Keratinocyte (primary cell): ENCODE measurements around the gene LBHD1. TPM values are rescaled to one million over a fixed set of nuclear protein-coding genes. Genes with fewer than 3 reads are reported as not detected.

Source experiments
- DNase-seq: peaks from one replicate; pipeline ENCODE4 v3.0.0-alpha.2; 2011; ENCODE audit warnings: low read depth, missing footprints, low spot score
- FAIRE-seq: peaks from 2 replicates; lab custom pipeline; 2011; peaks lifted over from hg19 to GRCh38; lab: Jason Lieb, UNC
- H2AFZ ChIP-seq: 2 replicates; pipeline ENCODE4 v1.6.0; 2012; ENCODE audit warnings: low read length, control low read depth, inconsistent platforms; ENCODE audit not compliant: control insufficient read depth
- H3K27ac ChIP-seq: 2 replicates; pipeline ENCODE4 v1.5.1; 2011; ENCODE audit warnings: low read length; ENCODE audit not compliant: control insufficient read depth, insufficient read depth
- H3K27me3 ChIP-seq: 3 replicates; pipeline ENCODE4 v1.6.0; 2011; ENCODE audit warnings: low read length; ENCODE audit not compliant: control insufficient read depth, insufficient read depth; ENCODE audit errors: extremely low read depth
- H3K36me3 ChIP-seq, 2 experiments: 2 replicates in 1 of 2; 3 replicates in 1 of 2; pipeline ENCODE4 v1.5.1; 2011; ENCODE audit warnings: low read length in 2 of 2, mild to moderate bottlenecking in 1 of 2; ENCODE audit not compliant: control insufficient read depth in 2 of 2, insufficient read depth in 2 of 2; ENCODE audit errors: extremely low read depth in 1 of 2
- H3K4me1 ChIP-seq: 3 replicates; pipeline ENCODE4 v1.5.1; 2011; ENCODE audit warnings: low read length; ENCODE audit not compliant: control insufficient read depth, insufficient read depth; ENCODE audit errors: extremely low read depth
- H3K4me2 ChIP-seq: 3 replicates; pipeline ENCODE4 v1.6.0; 2011; ENCODE audit warnings: low read depth, low read length; ENCODE audit not compliant: control insufficient read depth, insufficient read depth; ENCODE audit errors: extremely low read depth
- H3K4me3 ChIP-seq, 3 experiments: fragments of 200-600 bp in 1 of 3; sonication (generic) in 1 of 3; 2 replicates in 2 of 3; 3 replicates in 1 of 3; pipeline ENCODE4 v1.5.1; 2011 to 2016; ENCODE audit warnings: low read length in 3 of 3, mild to moderate bottlenecking in 3 of 3, control low read depth in 2 of 3, inconsistent platforms in 1 of 3, low read depth in 1 of 3, mixed read lengths in 1 of 3, mixed run types in 1 of 3, moderate library complexity in 1 of 3; ENCODE audit not compliant: control insufficient read depth in 2 of 3, insufficient read depth in 2 of 3; ENCODE audit errors: extremely low read depth in 1 of 3
- H3K79me2 ChIP-seq: 2 replicates; pipeline ENCODE4 v1.6.0; 2012; ENCODE audit warnings: low read length; ENCODE audit not compliant: control insufficient read depth, insufficient read depth
- H3K9ac ChIP-seq: 3 replicates; pipeline ENCODE4 v1.6.0; 2011; ENCODE audit warnings: low read length; ENCODE audit not compliant: control insufficient read depth, insufficient read depth; ENCODE audit errors: extremely low read depth
- H3K9me1 ChIP-seq: 3 replicates; pipeline ENCODE4 v1.6.0; 2011; ENCODE audit warnings: low read length; ENCODE audit not compliant: control insufficient read depth, insufficient read depth; ENCODE audit errors: extremely low read depth
- H3K9me3 ChIP-seq: 2 replicates; pipeline ENCODE4 v1.5.1; 2012; ENCODE audit warnings: low read depth, low read length; ENCODE audit not compliant: control insufficient read depth
- H4K20me1 ChIP-seq: 3 replicates; pipeline ENCODE4 v1.6.0; 2011; ENCODE audit warnings: low read length; ENCODE audit not compliant: control insufficient read depth, insufficient read depth; ENCODE audit errors: extremely low read depth
- CTCF ChIP-seq, 3 experiments: IDR thresholded peaks in 1 of 3; conservative IDR thresholded peaks in 1 of 3; optimal IDR thresholded peaks in 1 of 3; 2 replicates in 2 of 3; 3 replicates in 1 of 3; pipeline versions ENCODE3 to v1.5.1; 2011; ENCODE audit warnings: low read length in 3 of 3, mild to moderate bottlenecking in 3 of 3, moderate library complexity in 2 of 3, control low read depth in 1 of 3, inconsistent platforms in 1 of 3; ENCODE audit not compliant: insufficient read depth in 2 of 3; ENCODE audit errors: extremely low read depth in 1 of 3
- EZH2 ChIP-seq: IDR thresholded peaks from one replicate; pipeline ENCODE4 v1.6.1; 2012; ENCODE audit warnings: inconsistent platforms, mild to moderate bottlenecking, low read length, moderate library complexity
- dilution Hi-C: fragments of 300-500 bp; cut with MboI; formaldehyde crosslinking; loops from one replicate; pipeline ENCODE4 v1.7.0; 2020; ENCODE audit warnings: low sequenced_read_pairs; ENCODE audit not compliant: extremely low pct_ligation_motif_present
- polyA plus RNA-seq, 5 experiments: library from polyadenylated mRNA; depleted of rRNA in 3 of 5; stranded (reverse) in 3 of 5; stranded (forward) in 1 of 5; unstranded in 1 of 5; fragments of >200 nt; gene quantifications; 1 replicate in 1 of 5; 2 replicates in 3 of 5; 3 replicates in 1 of 5; pipeline versions ENCODE4 v1.2.1 to v1.2.3, GENCODE V29; 2011 to 2012; ENCODE audit warnings: missing spikeins in 2 of 5, low read depth in 1 of 5, low replicate concordance in 1 of 5

The LBHD1 gene
- polyA plus RNA-seq, 1 donor (not counting 4 experiments of a cell fraction or from before 2014, with no cell fraction given) = 4.9 TPM

- H3K79me2 ChIP-seq = peaks cover 19% of the 10 kb centered on the region
- no peaks in the 10 kb centered on the region for H3K27me3 ChIP-seq
- no peak overlapping the region for H3K27ac ChIP-seq
- DNase-seq (no peak), FAIRE-seq (no peak)
- H2AFZ ChIP-seq = no peak overlapping the region
- no peak overlapping the region for H3K4me2 ChIP-seq
- H3K9ac ChIP-seq = no peak overlapping the region
- dilution Hi-C loops = no loop called here
- no peaks in the 10 kb centered on the region for H4K20me1 ChIP-seq
- no peaks in the 10 kb centered on the region for H3K9me3 ChIP-seq
- no peak for TF ChIP-seq EZH2
- no peak for TF ChIP-seq CTCF (optimal IDR thresholded peaks at IDR 0.05 in 1 of 3, IDR thresholded peaks at IDR 0.05 in 1 of 3, conservative IDR thresholded peaks at IDR 0.05 in 1 of 3; ENCODE audit: extremely low read depth in 1 of 3, insufficient read depth in 2 of 3, low read length in 3 of 3)
- H3K9me1 ChIP-seq = no peaks in the 10 kb centered on the region
- peaks cover 19% of the 10 kb centered on the region for H3K4me1 ChIP-seq
- no peak overlapping the region for H3K4me3 ChIP-seq
- H3K36me3 ChIP-seq = peaks cover 24 to 34% of the 10 kb centered on the region in 2 experiments
These were observed 40.8 kb upstream of the LBHD1 start for GRCh38 chr11:62712861-62713260.

- Histone ChIP-seq H3K4me2 (no peak overlapping the region), H3K36me3 (peaks cover 21 to 31% of the 10 kb centered on the region in 2 experiments), H3K4me3 (no peak overlapping the region), H3K4me1 (peaks cover 19% of the 10 kb centered on the region), H3K9ac (no peak overlapping the region), H3K9me3 (no peaks in the 10 kb centered on the region), H2AFZ (no peak overlapping the region), H3K79me2 (peaks cover 17% of the 10 kb centered on the region), H3K27ac (no peak overlapping the region), H3K9me1 (no peaks in the 10 kb centered on the region), H4K20me1 (no peaks in the 10 kb centered on the region), H3K27me3 (no peaks in the 10 kb centered on the region)
- FAIRE-seq = no peak
- TF ChIP-seq CTCF (optimal IDR thresholded peaks at IDR 0.05 in 1 of 3, IDR thresholded peaks at IDR 0.05 in 1 of 3, conservative IDR thresholded peaks at IDR 0.05 in 1 of 3; ENCODE audit: extremely low read depth in 1 of 3, insufficient read depth in 2 of 3, low read length in 3 of 3) = no peak
- TF ChIP-seq EZH2 = no peak
- no peak for DNase-seq
- dilution Hi-C loops = no loop called here
These were observed 40.3 kb upstream of the LBHD1 start for GRCh38 chr11:62712276-62712812.
